HepG2 (cell line): ENCODE results near the gene ZPR1. TPM values are rescaled to one million over a fixed set of nuclear protein-coding genes. Genes with fewer than 3 reads are reported as not detected.
A peak's percentile ranks its signal among the peaks of the same experiment; 100 is the strongest.

Experiments
- ETV5 ChIP-seq: IDR thresholded peaks from 2 replicates; pipeline ENCODE4 v1.6.1; 2018; ENCODE audit warnings: missing biosample characterization, missing genetic modification reagents, inconsistent platforms, borderline replicate concordance
- FUBP1 ChIP-seq: sonication (generic); formaldehyde crosslinking; IDR thresholded peaks from 2 replicates; pipeline ENCODE4 v1.5.1; 2020; ENCODE audit warnings: missing genetic modification reagents, mild to moderate bottlenecking, borderline replicate concordance
- GFI1 ChIP-seq: sonication (generic); formaldehyde crosslinking; IDR thresholded peaks from 2 replicates; pipeline ENCODE4 v1.5.0; 2020; ENCODE audit warnings: missing genetic modification reagents, mild to moderate bottlenecking, borderline replicate concordance
- HOXA5 ChIP-seq: sonication (generic); formaldehyde crosslinking; IDR thresholded peaks from 2 replicates; pipeline ENCODE4 v1.4.0; 2020; ENCODE audit warnings: missing genetic modification reagents
- KAT7 ChIP-seq: IDR thresholded peaks from 2 replicates; pipeline ENCODE4 v1.6.1; 2018; ENCODE audit warnings: borderline replicate concordance, missing compliant biosample characterization
- MAFF ChIP-seq: IDR thresholded peaks from 2 replicates; pipeline ENCODE4 v1.6.1; 2011; ENCODE audit warnings: low read depth, low read length, improper control_type of control experiment
- REXO4 ChIP-seq: sonication (generic); formaldehyde crosslinking; IDR thresholded peaks from 2 replicates; pipeline ENCODE4 v1.8.0; 2022; ENCODE audit warnings: missing genetic modification reagents, mild to moderate bottlenecking, borderline replicate concordance
- RNF2 ChIP-seq: fragments of 450-650 bp; conservative IDR thresholded peaks from 2 replicates; pipeline ENCODE4 v1.6.1; 2016; ENCODE audit warnings: low read depth
- SOX13 ChIP-seq, 3 experiments: fragments of 450-650 bp in 1 of 3; sonication (generic) in 1 of 3; formaldehyde crosslinking in 1 of 3; IDR thresholded peaks in 2 of 3; conservative IDR thresholded peaks in 1 of 3; 2 replicates each; pipeline versions ENCODE4 v1.5.0 to v1.6.1; 2016 to 2020; ENCODE audit warnings: antibody characterized with exemption in 1 of 3, mild to moderate bottlenecking in 1 of 3, missing compliant biosample characterization in 1 of 3, missing genetic modification reagents in 1 of 3, moderate library complexity in 1 of 3
- SP140L ChIP-seq: sonication (generic); formaldehyde crosslinking; IDR thresholded peaks from 2 replicates; pipeline ENCODE4 v1.4.0; 2020; ENCODE audit warnings: missing genetic modification reagents, borderline replicate concordance
- TCF12 ChIP-seq, 2 experiments: fragments of 450-650 bp in 1 of 2; sonication (generic) in 1 of 2; formaldehyde crosslinking in 1 of 2; IDR thresholded peaks; 2 replicates each; pipeline versions ENCODE4 v1.6.1 to v1.8.0; 2017 to 2022; ENCODE audit warnings: antibody characterized with exemption in 1 of 2, mild to moderate bottlenecking in 1 of 2, missing genetic modification reagents in 1 of 2, moderate library complexity in 1 of 2
- ZNF24 ChIP-seq: fragments of 450-650 bp; IDR thresholded peaks from 2 replicates; pipeline ENCODE4 v1.6.1; 2017; ENCODE audit warnings: antibody characterized with exemption, mild to moderate bottlenecking
- ZNF674 ChIP-seq: sonication (generic); formaldehyde crosslinking; IDR thresholded peaks from 2 replicates; pipeline ENCODE4 v1.5.0; 2020; ENCODE audit warnings: low read depth, mild to moderate bottlenecking, missing genetic modification reagents
- polyA plus RNA-seq, 8 experiments: library from polyadenylated mRNA; depleted of rRNA in 3 of 8; stranded (reverse) in 7 of 8; unstranded in 1 of 8; fragments of >200 nt; fragmentation: Illumina TruSeq in 4 of 8; extraction: Trizol in 4 of 8; gene quantifications; 2 replicates each; pipeline versions ENCODE4 v1.2.1 to v1.2.3, GENCODE V29; 2011 to 2016; ENCODE audit warnings: low read depth in 4 of 8, missing spikeins in 1 of 8, mixed read lengths in 1 of 8; ENCODE audit not compliant: insufficient read depth in 1 of 8
- total RNA-seq, 5 experiments: library from RNA; depleted of rRNA; stranded (reverse); fragments of >200 nt; fragmentation: Illumina TruSeq; extraction: Trizol; gene quantifications; 2 replicates each; pipeline ENCODE4 v1.2.3, GENCODE V29; 2016; ENCODE audit warnings: low read depth in 1 of 5
- TF ChIP-seq, protein P1 (sequence below): sonication (generic); formaldehyde crosslinking; IDR thresholded peaks from 2 replicates; pipeline ENCODE4 v1.5.0; 2020; ENCODE audit warnings: missing genetic modification reagents, mild to moderate bottlenecking, borderline replicate concordance
- TF ChIP-seq, protein P2 (sequence below): sonication (generic); formaldehyde crosslinking; conservative IDR thresholded peaks from 2 replicates; pipeline ENCODE4 v1.4.0; 2020; ENCODE audit warnings: missing genetic modification reagents
- TF ChIP-seq, protein P3 (sequence below): sonication (generic); formaldehyde crosslinking; IDR thresholded peaks from 2 replicates; pipeline ENCODE4 v1.5.0; 2020; ENCODE audit warnings: missing genetic modification reagents, mild to moderate bottlenecking, borderline replicate concordance
- TF ChIP-seq, protein P4 (sequence below): IDR thresholded peaks from 2 replicates; pipeline ENCODE4 v1.6.1; 2016
- TF ChIP-seq, protein P5 (sequence below): sonication (generic); formaldehyde crosslinking; IDR thresholded peaks from 2 replicates; pipeline ENCODE4 v1.4.0; 2020; ENCODE audit warnings: missing genetic modification reagents, borderline replicate concordance

ZPR1 gene
- total and polyA plus RNA-seq, 2 of the 13 experiments (the other 11 are each of a cell fraction or from before 2014, with no cell fraction given): 40.0 to 79.3 TPM

DNA sequence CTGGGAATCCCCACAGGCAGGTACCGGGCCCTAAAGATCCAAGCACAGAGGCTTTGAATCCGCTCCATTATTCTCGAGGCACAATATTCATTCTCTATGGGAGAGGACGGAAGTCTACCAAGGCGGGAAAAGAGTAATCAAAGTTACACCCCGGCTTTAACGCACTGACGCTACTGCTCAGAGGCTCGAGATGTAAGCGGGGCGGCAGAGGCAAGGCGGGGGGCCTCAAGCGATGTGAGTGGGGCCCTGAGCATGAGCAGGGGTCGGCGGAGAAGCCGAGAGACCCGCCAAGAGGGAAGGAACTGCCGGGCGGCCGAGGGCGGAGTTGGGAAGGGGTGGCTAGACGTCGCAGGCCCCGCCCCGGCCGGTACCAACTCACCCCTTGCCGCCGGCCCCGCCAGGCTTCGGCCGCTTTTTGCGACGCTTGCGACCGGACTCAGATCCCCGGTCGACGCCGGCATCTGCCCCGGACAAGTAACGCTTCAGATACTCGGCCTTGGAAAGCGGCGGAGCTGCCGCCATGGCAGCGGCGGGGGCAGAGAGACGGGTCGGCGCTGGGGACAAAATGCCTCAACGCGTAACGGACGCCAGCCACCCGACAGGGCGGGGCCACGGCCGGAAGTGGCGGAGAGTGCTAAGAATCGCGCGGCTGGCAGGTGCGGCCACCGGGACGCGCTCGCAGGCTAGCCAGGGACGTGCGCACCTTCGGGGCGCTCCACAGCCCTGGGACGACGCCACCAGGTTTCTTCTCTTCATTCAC is 15.2 kb downstream of the ZPR1 start, which contains the start of gene BUD13 (continued):
- TF ChIP-seq, protein P1, sequence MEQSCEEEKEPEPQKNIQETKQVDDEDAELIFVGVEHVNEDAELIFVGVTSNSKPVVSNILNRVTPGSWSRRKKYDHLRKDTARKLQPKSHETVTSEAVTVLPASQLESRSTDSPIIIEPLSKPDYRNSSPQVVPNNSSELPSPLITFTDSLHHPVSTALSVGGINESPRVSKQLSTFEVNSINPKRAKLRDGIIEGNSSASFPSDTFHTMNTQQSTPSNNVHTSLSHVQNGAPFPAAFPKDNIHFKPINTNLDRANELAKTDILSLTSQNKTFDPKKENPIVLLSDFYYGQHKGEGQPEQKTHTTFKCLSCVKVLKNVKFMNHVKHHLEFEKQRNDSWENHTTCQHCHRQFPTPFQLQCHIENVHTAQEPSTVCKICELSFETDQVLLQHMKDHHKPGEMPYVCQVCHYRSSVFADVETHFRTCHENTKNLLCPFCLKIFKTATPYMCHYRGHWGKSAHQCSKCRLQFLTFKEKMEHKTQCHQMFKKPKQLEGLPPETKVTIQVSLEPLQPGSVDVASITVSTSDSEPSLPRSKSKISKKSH (CRISPR knock-in tag): peak; percentile 73
- no peak for TF ChIP-seq REXO4 (CRISPR knock-in tag)
- TF ChIP-seq RNF2: 0 out of 2 replicates have a peak, but pooled peaks have one; percentile 33
- TF ChIP-seq, protein P2, sequence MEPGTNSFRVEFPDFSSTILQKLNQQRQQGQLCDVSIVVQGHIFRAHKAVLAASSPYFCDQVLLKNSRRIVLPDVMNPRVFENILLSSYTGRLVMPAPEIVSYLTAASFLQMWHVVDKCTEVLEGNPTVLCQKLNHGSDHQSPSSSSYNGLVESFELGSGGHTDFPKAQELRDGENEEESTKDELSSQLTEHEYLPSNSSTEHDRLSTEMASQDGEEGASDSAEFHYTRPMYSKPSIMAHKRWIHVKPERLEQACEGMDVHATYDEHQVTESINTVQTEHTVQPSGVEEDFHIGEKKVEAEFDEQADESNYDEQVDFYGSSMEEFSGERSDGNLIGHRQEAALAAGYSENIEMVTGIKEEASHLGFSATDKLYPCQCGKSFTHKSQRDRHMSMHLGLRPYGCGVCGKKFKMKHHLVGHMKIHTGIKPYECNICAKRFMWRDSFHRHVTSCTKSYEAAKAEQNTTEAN (CRISPR knock-in tag): no peak; the same call in none of the 2 replicates
- peak; percentile 92 for TF ChIP-seq HOXA5 (CRISPR knock-in tag)
- no peak for TF ChIP-seq MAFF
- peak; percentile 90; the same call in 1 of the 2 replicates for TF ChIP-seq KAT7
- no peak for TF ChIP-seq TCF12 (IDR thresholded peaks at IDR 0.05)
- peak; percentile 51; the same call in 1 of the 2 replicates for TF ChIP-seq TCF12 (CRISPR knock-in tag; IDR thresholded peaks at IDR 0.05)
- TF ChIP-seq ZNF674: 0 out of 2 replicates have a peak, but pooled peaks have one; percentile 79
- no peak for TF ChIP-seq SP140L (CRISPR knock-in tag)
- peak; percentile 73; the same call in 1 of the 2 replicates for TF ChIP-seq GFI1 (CRISPR knock-in tag)
- TF ChIP-seq, protein P3, sequence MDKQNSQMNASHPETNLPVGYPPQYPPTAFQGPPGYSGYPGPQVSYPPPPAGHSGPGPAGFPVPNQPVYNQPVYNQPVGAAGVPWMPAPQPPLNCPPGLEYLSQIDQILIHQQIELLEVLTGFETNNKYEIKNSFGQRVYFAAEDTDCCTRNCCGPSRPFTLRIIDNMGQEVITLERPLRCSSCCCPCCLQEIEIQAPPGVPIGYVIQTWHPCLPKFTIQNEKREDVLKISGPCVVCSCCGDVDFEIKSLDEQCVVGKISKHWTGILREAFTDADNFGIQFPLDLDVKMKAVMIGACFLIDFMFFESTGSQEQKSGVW (CRISPR knock-in tag): no peak
- TF ChIP-seq ZNF24: no peak
- peak; percentile 98 for TF ChIP-seq ETV5 (CRISPR knock-in tag)
- TF ChIP-seq, protein P4, sequence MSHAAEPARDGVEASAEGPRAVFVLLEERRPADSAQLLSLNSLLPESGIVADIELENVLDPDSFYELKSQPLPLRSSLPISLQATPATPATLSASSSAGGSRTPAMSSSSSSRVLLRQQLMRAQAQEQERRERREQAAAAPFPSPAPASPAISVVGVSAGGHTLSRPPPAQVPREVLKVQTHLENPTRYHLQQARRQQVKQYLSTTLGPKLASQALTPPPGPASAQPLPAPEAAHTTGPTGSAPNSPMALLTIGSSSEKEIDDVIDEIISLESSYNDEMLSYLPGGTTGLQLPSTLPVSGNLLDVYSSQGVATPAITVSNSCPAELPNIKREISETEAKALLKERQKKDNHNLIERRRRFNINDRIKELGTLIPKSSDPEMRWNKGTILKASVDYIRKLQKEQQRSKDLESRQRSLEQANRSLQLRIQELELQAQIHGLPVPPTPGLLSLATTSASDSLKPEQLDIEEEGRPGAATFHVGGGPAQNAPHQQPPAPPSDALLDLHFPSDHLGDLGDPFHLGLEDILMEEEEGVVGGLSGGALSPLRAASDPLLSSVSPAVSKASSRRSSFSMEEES (CRISPR knock-in tag): peak; percentile 75; the same call in 1 of the 2 replicates
- TF ChIP-seq, protein P5, sequence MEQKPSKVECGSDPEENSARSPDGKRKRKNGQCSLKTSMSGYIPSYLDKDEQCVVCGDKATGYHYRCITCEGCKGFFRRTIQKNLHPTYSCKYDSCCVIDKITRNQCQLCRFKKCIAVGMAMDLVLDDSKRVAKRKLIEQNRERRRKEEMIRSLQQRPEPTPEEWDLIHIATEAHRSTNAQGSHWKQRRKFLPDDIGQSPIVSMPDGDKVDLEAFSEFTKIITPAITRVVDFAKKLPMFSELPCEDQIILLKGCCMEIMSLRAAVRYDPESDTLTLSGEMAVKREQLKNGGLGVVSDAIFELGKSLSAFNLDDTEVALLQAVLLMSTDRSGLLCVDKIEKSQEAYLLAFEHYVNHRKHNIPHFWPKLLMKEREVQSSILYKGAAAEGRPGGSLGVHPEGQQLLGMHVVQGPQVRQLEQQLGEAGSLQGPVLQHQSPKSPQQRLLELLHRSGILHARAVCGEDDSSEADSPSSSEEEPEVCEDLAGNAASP (CRISPR knock-in tag): peak; percentile 71; the same call in 1 of the 2 replicates
- no peak for TF ChIP-seq SOX13 (IDR thresholded peaks at IDR 0.05)
- peak in 1 of 2 experiments; percentile 57; a peak in 1 of 4 replicates for TF ChIP-seq SOX13 (CRISPR knock-in tag; conservative IDR thresholded peaks at IDR 0.05 in 1 of 2, IDR thresholded peaks at IDR 0.05 in 1 of 2)
- TF ChIP-seq FUBP1 (CRISPR knock-in tag): no peak
